IMR-90 (cell line): Measurements from ENCODE around the gene VPS13A. TPM values are rescaled to one million over a fixed set of nuclear protein-coding genes. Genes with fewer than 3 reads are reported as not detected.

Experiments
- ATAC-seq: fragments of 200-7000 bp; cut with Tn5 transposase; 2 replicates; pipeline ENCODE4 v1.9.1; 2020; ENCODE audit warnings: low read depth, mild to moderate bottlenecking, moderate library complexity
- BruUV-seq: library from RNA; stranded (reverse); fragments of 400-500 nt; replicated peaks from 2 replicates; lab custom pipeline; 2021; lab: Mats Ljungman, UMichigan
- CTCF ChIA-PET: fragments of 300-600 bp; formaldehyde crosslinking; extraction: SDS; loops from one replicate; lab custom pipeline; 2021; ENCODE audit warnings: antibody characterized with exemption; lab: Yijun Ruan, JAX
- POLR2A ChIA-PET: fragments of 300-600 bp; sonication (Branson Sonifier 250); formaldehyde crosslinking; loops from one replicate; lab custom pipeline; 2022; ENCODE audit warnings: antibody characterized with exemption; ENCODE audit not compliant: unreplicated experiment; lab: Charles Lee
- DNase-seq: peaks from one replicate; pipeline ENCODE4 v3.0.0; 2013
- H2AFZ ChIP-seq: replicated peaks from 2 replicates; pipeline ENCODE3; 2013; ENCODE audit warnings: low read length, mild to moderate bottlenecking; ENCODE audit not compliant: poor library complexity
- H2AK5ac ChIP-seq: 2 replicates; pipeline ENCODE4 v1.6.1; 2013; ENCODE audit warnings: low read depth, low read length, inconsistent platforms
- H2AK9ac ChIP-seq: replicated peaks from 2 replicates; pipeline ENCODE3; 2013; ENCODE audit warnings: mild to moderate bottlenecking, low read depth, low read length, moderate library complexity; ENCODE audit not compliant: poor library complexity
- H2BK120ac ChIP-seq: 2 replicates; pipeline ENCODE4 v1.6.1; 2013; ENCODE audit warnings: low read depth, low read length, inconsistent platforms
- H2BK15ac ChIP-seq: 3 replicates; pipeline ENCODE4 v1.6.1; 2013; ENCODE audit warnings: low read depth, low read length, inconsistent platforms
- H2BK20ac ChIP-seq: 2 replicates; pipeline ENCODE4 v1.6.1; 2013; ENCODE audit warnings: low read depth, mild to moderate bottlenecking, inconsistent platforms, low read length, moderate library complexity
- H2BK5ac ChIP-seq: 2 replicates; pipeline ENCODE4 v1.6.1; 2013; ENCODE audit warnings: mild to moderate bottlenecking, low read depth, low read length, inconsistent platforms; ENCODE audit not compliant: poor library complexity, severe bottlenecking
- H3K14ac ChIP-seq: replicated peaks from 2 replicates; pipeline ENCODE4 v1.6.1; 2013; ENCODE audit warnings: low read depth, low read length, inconsistent platforms
- H3K18ac ChIP-seq: 2 replicates; pipeline ENCODE4 v1.6.1; 2013; ENCODE audit warnings: low read depth, low read length, control low read depth
- H3K23ac ChIP-seq: 2 replicates; pipeline ENCODE4 v1.6.1; 2013; ENCODE audit warnings: low read depth, low read length, inconsistent platforms
- H3K27ac ChIP-seq: 2 replicates; pipeline ENCODE4 v1.5.1; 2013; ENCODE audit warnings: mild to moderate bottlenecking, control low read depth, low read length; ENCODE audit not compliant: insufficient read depth
- H3K27me3 ChIP-seq: 2 replicates; pipeline ENCODE4 v1.6.1; 2013; ENCODE audit warnings: low read length; ENCODE audit not compliant: control insufficient read depth, insufficient read depth
- H3K36me3 ChIP-seq: 2 replicates; pipeline ENCODE4 v1.6.1; 2013; ENCODE audit warnings: low read length, mixed read lengths; ENCODE audit not compliant: control insufficient read depth, insufficient read depth
- H3K4ac ChIP-seq: 2 replicates; pipeline ENCODE4 v1.6.1; 2013; ENCODE audit warnings: low read depth, low read length, inconsistent platforms
- H3K4me1 ChIP-seq: 2 replicates; pipeline ENCODE4 v1.6.1; 2013; ENCODE audit warnings: low read length, mixed read lengths; ENCODE audit not compliant: control insufficient read depth, insufficient read depth
- H3K4me2 ChIP-seq: 2 replicates; pipeline ENCODE4 v1.6.1; 2013; ENCODE audit warnings: low read depth, mild to moderate bottlenecking, control low read depth, low read length, moderate library complexity
- H3K4me3 ChIP-seq: 2 replicates; pipeline ENCODE4 v1.5.1; 2013; ENCODE audit warnings: low read depth, mild to moderate bottlenecking, control low read depth, low read length, moderate library complexity; ENCODE audit not compliant: insufficient read depth
- H3K56ac ChIP-seq: 2 replicates; pipeline ENCODE4 v1.6.1; 2013; ENCODE audit warnings: low read length, inconsistent platforms; ENCODE audit not compliant: insufficient read depth; ENCODE audit errors: extremely low read depth
- H3K79me1 ChIP-seq, 2 experiments: 2 replicates each; pipeline ENCODE4 v1.6.1; 2013; ENCODE audit warnings: low read length in 2 of 2, inconsistent platforms in 1 of 2, low read depth in 1 of 2
- H3K9ac ChIP-seq: 2 replicates; pipeline ENCODE4 v1.6.1; 2013; ENCODE audit warnings: low read depth, low read length, control low read depth
- H3K9me1 ChIP-seq: 2 replicates; pipeline ENCODE4 v1.6.1; 2013; ENCODE audit warnings: low read length, inconsistent platforms; ENCODE audit not compliant: insufficient read depth
- H3K9me3 ChIP-seq: 2 replicates; pipeline ENCODE4 v1.6.1; 2013; ENCODE audit warnings: low read length; ENCODE audit not compliant: control insufficient read depth, insufficient read depth
- H4K20me1 ChIP-seq: 2 replicates; pipeline ENCODE4 v1.6.1; 2013; ENCODE audit warnings: low read length, inconsistent platforms; ENCODE audit not compliant: insufficient read depth
- H4K5ac ChIP-seq: 2 replicates; pipeline ENCODE4 v1.6.1; 2013; ENCODE audit warnings: mild to moderate bottlenecking, low read depth, low read length, control low read depth
- H4K8ac ChIP-seq, 2 experiments: 2 replicates each; pipeline ENCODE4 v1.6.1; 2013; ENCODE audit warnings: low read depth in 2 of 2, low read length in 2 of 2, control low read depth in 1 of 2, inconsistent platforms in 1 of 2
- H4K91ac ChIP-seq: 2 replicates; pipeline ENCODE4 v1.6.1; 2013; ENCODE audit warnings: low read depth, low read length, inconsistent platforms; ENCODE audit not compliant: insufficient read depth
- BHLHE40 ChIP-seq: fragments of 150-350 bp; IDR thresholded peaks from 2 replicates; pipeline ENCODE4 v1.6.1; 2016; ENCODE audit warnings: mild to moderate bottlenecking, low read depth, low read length
- CEBPB ChIP-seq: IDR thresholded peaks from 2 replicates; pipeline ENCODE4 v1.6.1; 2012; ENCODE audit warnings: low read depth, low read length, improper control_type of control experiment
- CHD1 ChIP-seq: IDR thresholded peaks from 2 replicates; pipeline ENCODE4 v1.6.1; 2012; ENCODE audit warnings: low read depth, low read length, improper control_type of control experiment
- CTCF ChIP-seq: conservative IDR thresholded peaks from 2 replicates; pipeline ENCODE4 v1.5.1; 2012; ENCODE audit warnings: mild to moderate bottlenecking, low read depth, low read length, improper control_type of control experiment
- ELK1 ChIP-seq: fragments of 150-350 bp; IDR thresholded peaks from 2 replicates; pipeline ENCODE4 v1.6.1; 2016; ENCODE audit warnings: low read depth, mild to moderate bottlenecking, low read length, moderate library complexity, borderline replicate concordance
- FOS ChIP-seq: fragments of 150-350 bp; IDR thresholded peaks from 2 replicates; pipeline ENCODE4 v1.6.1; 2016; ENCODE audit warnings: low read depth, low read length
- MAFK ChIP-seq: IDR thresholded peaks from 2 replicates; pipeline ENCODE4 v1.6.1; 2012; ENCODE audit warnings: low read depth, low read length, improper control_type of control experiment
- MXI1 ChIP-seq: IDR thresholded peaks from 2 replicates; pipeline ENCODE4 v1.6.1; 2012; ENCODE audit warnings: low read depth, mild to moderate bottlenecking, low read length, moderate library complexity, borderline replicate concordance
- NFE2L2 ChIP-seq: fragments of 150-350 bp; IDR thresholded peaks from 2 replicates; pipeline ENCODE4 v1.6.1; 2016; ENCODE audit warnings: low read depth, mild to moderate bottlenecking, low read length
- RAD21 ChIP-seq: IDR thresholded peaks from 2 replicates; pipeline ENCODE4 v1.6.1; 2012; ENCODE audit warnings: low read length, improper control_type of control experiment
- RCOR1 ChIP-seq: IDR thresholded peaks from 2 replicates; pipeline ENCODE4 v1.6.1; 2012; ENCODE audit warnings: mild to moderate bottlenecking, low read length, improper control_type of control experiment; ENCODE audit not compliant: insufficient replicate concordance
- RFX5 ChIP-seq: IDR thresholded peaks from 2 replicates; pipeline ENCODE4 v1.8.0; 2012; ENCODE audit warnings: low read depth, mild to moderate bottlenecking, low read length, moderate library complexity
- USF2 ChIP-seq: fragments of 150-350 bp; IDR thresholded peaks from 2 replicates; pipeline ENCODE4 v1.6.1; 2017; ENCODE audit warnings: mild to moderate bottlenecking, antibody characterized with exemption, low read length, low read depth
- WGBS, 2 experiments: methylation state at CpG; one replicate each; pipeline versions ENCODE4 v1.1.5 to v1.1.7; 2013; ENCODE audit warnings: missing lambda C conversion rate in 2 of 2; ENCODE audit not compliant: insufficient read length in 1 of 2; ENCODE audit errors: extremely low coverage in 2 of 2; 5-methylcytosine and 5-hydroxymethylcytosine counted together
- dilution Hi-C: fragments of 300-500 bp; cut with HindIII; formaldehyde crosslinking; loops from one replicate; pipeline ENCODE4 v1.14.3; 2018; ENCODE audit warnings: low sequenced_read_pairs; ENCODE audit not compliant: unreplicated experiment
- in situ Hi-C: fragments of 300-500 bp; cut with MboI; formaldehyde crosslinking; loops from 3 replicates; pipeline ENCODE4 v1.14.3; 2019; ENCODE audit warnings: low sequenced_read_pairs, inconsistent platforms, mixed read lengths
- intact Hi-C: fragments of 100-400 bp; cut with micrococcal nuclease; formaldehyde crosslinking; loops from 2 replicates; pipeline ENCODE4 v1.10.0; 2022
- polyA plus RNA-seq, 3 experiments: library from polyadenylated mRNA; depleted of rRNA; stranded (reverse); fragments of >200 nt; gene quantifications; 2 replicates each; pipeline ENCODE4 v1.2.3, GENCODE V29; 2012; ENCODE audit warnings: low replicate concordance in 1 of 3
- total RNA-seq: library from RNA; depleted of rRNA; stranded (reverse); fragments of >200 nt; gene quantifications from 2 replicates; pipeline ENCODE4 v1.2.3, GENCODE V29; 2012

VPS13A gene
- total and polyA plus RNA-seq, 2 of the 4 experiments (the other 2 are of a cell fraction), result 10.4 to 26.5 TPM

DNA sequence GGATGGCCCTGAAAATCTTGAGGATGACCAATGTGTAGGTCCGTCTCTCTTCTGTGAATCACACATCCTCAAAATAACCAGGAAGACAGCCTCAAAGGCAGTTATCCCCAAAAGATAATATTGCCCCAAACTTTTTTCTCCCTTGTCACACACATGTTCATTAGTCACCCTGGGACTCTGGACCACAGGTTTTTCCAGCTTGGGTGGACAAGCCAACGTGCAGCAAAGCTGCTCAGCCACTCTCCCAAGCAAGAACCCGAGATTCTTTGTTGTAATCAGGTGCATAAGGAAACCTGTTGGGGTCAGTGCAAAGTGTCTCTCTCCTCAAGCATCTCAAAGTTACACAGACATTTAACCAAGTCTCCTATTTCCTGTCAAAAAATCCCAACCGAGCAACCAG lies 274.2 kb downstream of the VPS13A start:
- whole genome bisulfite sequencing, 2 experiments, result 33% methylated on average over 1 of the region's 4 CpGs; no CpG with 5 or more reads in 1 of the 2 experiments
- in situ Hi-C loops (no loop called here), intact Hi-C loops (loop anchor here (10.0 kb wide), 1 partner anchor 783 kb away; the partner anchor contains the start of gene CEP78)

More for the DNA sequence above, 274.2 kb downstream of the VPS13A start:
- no peaks in the 10 kb centered on the region for H3K9me1 ChIP-seq
- H3K14ac ChIP-seq, result no peak overlapping the region
- POLR2A ChIA-PET, result no interaction called here
- H4K91ac ChIP-seq, result no peak overlapping the region
- peaks cover 4% of the 10 kb centered on the region for H3K9me3 ChIP-seq
- no peak overlapping the region for H3K4ac ChIP-seq
- H2BK20ac ChIP-seq, result no peak overlapping the region
- H2BK15ac ChIP-seq, result no peak overlapping the region
- CTCF ChIA-PET, result interaction anchor here (1.7 kb wide), 1 partner anchor 18 kb away, joined by 6 read pairs; no protein-coding TSS in a partner anchor
- no peak overlapping the region for H2BK120ac ChIP-seq
- H3K56ac ChIP-seq, result no peak overlapping the region
- H3K79me1 ChIP-seq, result no peaks in the 10 kb centered on the region
- no peak overlapping the region for H3K23ac ChIP-seq
- ATAC-seq, result no peak
- H4K5ac ChIP-seq, result no peak overlapping the region
- H3K18ac ChIP-seq, result no peak overlapping the region
- no peak for DNase-seq
- BruUV-seq, result no TSS peak
- H4K20me1 ChIP-seq, result no peaks in the 10 kb centered on the region
- no peaks in the 10 kb centered on the region for H3K36me3 ChIP-seq
- no peak overlapping the region for H4K8ac ChIP-seq
- H3K27me3 ChIP-seq, result no peaks in the 10 kb centered on the region
- dilution Hi-C loops, result no loop called here
- no peak overlapping the region for H3K27ac ChIP-seq
- H2AFZ ChIP-seq, result no peak overlapping the region
- H3K4me1 ChIP-seq, result no peaks in the 10 kb centered on the region
- H3K4me3 ChIP-seq, result no peak overlapping the region
- no peak overlapping the region for H2BK5ac ChIP-seq
- no peak overlapping the region for H2AK9ac ChIP-seq
- no peak overlapping the region for H2AK5ac ChIP-seq
- TF ChIP-seq CEBPB (no peak), CHD1 (no peak), MAFK (no peak), RFX5 (no peak), BHLHE40 (no peak), RCOR1 (no peak), NFE2L2 (no peak), USF2 (no peak), CTCF (no peak), RAD21 (no peak), MXI1 (no peak), FOS (no peak), ELK1 (no peak)
- H3K9ac ChIP-seq, result no peak overlapping the region
- H3K4me2 ChIP-seq, result no peak overlapping the region
